ENCODE results near the gene CPZ.

GRCh38 chr4:8655411-8656184, 63.0 kb downstream of the CPZ start:
- TF ChIP-seq CTCF (IDR thresholded peaks at IDR 0.05) (no peak), POLR2A (IDR thresholded peaks at IDR 0.05) (no peak)

Data from suprapubic skin (tissue), 3 donors.